NCI-H1105 treated with DMSO at 0.1 percent for 48 hours (cell line): ENCODE data around the gene RPL37A.
"Not testable (repeated sequence)": the region's sequence is repeated elsewhere in the genome, so short reads cannot be mapped to it uniquely, and the experiment has no call there.

Experiments
- DNase-seq: peaks from one replicate; lab custom pipeline; 2025; lab: John Stamatoyannopoulos, UW

RPL37A gene

GRCh38 chr2:216517447-216518225 lies 19.0 kb downstream of the RPL37A start:
- no peak for DNase-seq

DNA sequence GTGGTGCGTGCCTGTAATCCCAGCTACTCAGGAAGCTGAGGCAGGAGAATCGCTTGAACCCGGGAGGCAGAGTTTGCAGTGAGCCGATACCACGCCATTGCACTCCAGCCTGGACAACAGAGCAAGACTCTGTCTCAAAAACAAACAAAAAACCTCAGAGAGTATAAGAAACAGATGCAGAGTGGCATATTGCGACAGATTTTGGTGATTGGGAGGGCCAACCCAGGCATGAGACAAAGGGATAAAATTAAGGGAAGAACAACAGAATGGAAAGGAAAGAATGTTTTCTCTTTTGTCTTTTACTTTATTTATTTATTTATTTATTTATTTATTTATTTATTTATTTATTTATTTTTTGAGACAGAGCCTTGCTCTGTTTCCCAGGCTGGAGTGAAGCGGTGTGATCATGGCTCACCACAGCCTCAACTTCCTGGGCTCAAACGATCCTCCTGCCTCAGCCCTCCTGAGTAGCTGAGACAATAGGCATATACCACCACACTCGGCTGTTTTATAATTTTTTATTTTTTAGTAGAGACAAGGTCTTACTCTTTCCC lies 20.0 kb downstream of the RPL37A start:
- DNase-seq = not testable (repeated sequence)

- DNase-seq = peak; percentile 67
These were observed 20.6 kb downstream of the RPL37A start for GRCh38 chr2:216519154-216519762.

- DNase-seq = no peak
These were observed 21.5 kb downstream of the RPL37A start for GRCh38 chr2:216520112-216520511.

- DNase-seq = no peak
These were observed 24.4 kb downstream of the RPL37A start for GRCh38 chr2:216522892-216523502.

- DNase-seq = no peak
These were observed 27.3 kb downstream of the RPL37A start for GRCh38 chr2:216525972-216526371.

GRCh38 chr2:216526939-216527338 lies 28.3 kb downstream of the RPL37A start:
- no peak for DNase-seq

- DNase-seq = no peak
These were observed 29.0 kb downstream of the RPL37A start for GRCh38 chr2:216527600-216527999.

GRCh38 chr2:216532562-216532961 lies 33.9 kb downstream of the RPL37A start:
- DNase-seq = no peak

- DNase-seq = no peak
These were observed 35.0 kb downstream of the RPL37A start for GRCh38 chr2:216533609-216534008.

GRCh38 chr2:216534809-216535208 lies 36.2 kb downstream of the RPL37A start:
- DNase-seq = no peak

DNA sequence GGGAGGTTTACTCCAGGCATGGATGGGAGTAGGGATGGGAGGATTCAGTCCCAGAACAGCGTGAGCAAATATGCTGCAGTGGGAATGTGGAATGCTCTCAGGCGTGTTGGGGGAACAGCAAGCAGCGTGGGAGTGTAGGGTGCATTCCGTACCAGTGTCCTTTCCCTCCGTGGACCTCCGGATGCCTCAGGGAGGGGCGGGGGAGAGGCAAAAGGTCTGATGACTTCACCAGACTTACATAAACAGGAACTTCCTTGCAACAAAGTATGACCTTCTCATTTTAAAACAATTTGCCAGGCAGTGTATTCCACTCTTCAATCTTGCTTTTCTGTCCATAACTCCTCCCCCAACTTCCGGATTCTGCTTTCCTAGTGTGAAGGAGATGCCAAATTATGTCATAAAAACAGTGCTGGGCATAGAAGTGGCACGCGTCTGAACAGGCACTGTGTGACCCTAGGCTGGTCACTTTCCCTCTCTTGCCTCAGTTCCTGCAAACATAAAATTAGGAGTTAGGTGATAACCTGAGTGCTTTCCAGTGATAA lies 36.9 kb downstream of the RPL37A start:
- no peak for DNase-seq

DNA sequence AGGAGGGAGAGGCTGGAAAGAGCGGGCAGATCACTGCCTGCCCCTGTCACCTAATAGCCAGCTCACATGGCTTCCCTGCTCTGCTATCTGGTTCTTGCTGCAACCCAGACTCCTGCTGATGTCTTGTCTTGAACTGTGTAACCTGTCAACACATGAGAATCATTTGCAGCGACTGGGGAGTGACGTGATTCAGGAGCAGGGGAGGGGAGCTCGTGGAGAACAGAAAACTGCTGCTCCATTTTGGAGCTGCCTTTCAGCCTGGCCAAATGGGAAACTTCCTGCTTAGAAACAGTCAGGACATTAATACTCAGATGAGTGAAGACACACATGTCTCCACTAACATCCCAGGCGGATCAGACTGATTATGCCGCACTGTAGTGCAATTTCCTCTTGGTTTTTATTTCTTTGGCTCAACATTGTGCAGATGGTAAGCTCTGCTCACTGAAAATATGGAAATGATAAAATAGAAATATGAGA lies 38.1 kb downstream of the RPL37A start:
- DNase-seq = no peak

- no peak for DNase-seq
These were observed 38.7 kb downstream of the RPL37A start for GRCh38 chr2:216537366-216537765.

- no peak for DNase-seq
These were observed 39.9 kb downstream of the RPL37A start for GRCh38 chr2:216538538-216538937.

DNA sequence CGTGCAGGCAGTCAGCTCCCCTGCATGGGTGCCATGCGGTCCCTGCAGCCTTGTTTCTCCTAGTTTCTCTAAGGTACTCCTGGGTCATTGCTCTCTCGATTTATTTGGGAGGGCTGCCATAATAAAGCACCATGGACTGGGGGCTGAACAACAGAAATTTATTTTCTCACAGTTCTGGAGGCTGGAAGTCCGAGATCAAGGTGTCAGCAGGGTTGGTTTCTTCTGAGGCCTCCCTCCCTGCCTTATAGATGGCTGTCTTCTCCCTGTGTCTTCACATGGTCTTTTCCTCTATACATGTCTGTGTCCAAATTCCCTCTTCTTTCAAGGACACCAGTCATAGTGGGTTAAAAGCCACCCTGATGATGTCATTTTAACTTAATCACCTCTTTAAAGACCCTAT lies 40.5 kb downstream of the RPL37A start:
- no peak for DNase-seq

GRCh38 chr2:216539791-216540241 lies 41.2 kb downstream of the RPL37A start:
- DNase-seq = peak; percentile 62

GRCh38 chr2:216540920-216541319 lies 42.3 kb downstream of the RPL37A start:
- DNase-seq = no peak

DNA sequence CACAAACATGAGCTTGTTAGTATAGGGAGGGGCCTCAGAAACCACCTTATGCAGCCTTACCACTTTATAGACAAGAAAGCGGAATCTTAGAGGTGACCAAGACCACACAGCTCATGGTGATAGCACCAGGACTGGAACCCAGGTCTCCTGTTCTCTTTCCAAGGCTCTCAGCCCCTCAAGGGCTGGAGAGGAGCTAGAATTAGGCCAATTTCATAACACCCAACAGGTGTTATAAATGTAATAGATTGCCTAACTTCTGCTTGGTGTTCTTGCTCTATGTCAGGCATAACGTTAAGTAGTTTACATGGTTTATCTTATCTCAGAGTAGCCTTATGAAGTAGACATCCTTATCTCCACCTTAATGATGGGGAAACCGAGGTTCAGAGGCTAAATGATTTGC lies 42.9 kb downstream of the RPL37A start:
- no peak for DNase-seq

- no peak for DNase-seq
These were observed 46.7 kb downstream of the RPL37A start for GRCh38 chr2:216545359-216545758.

- no peak for DNase-seq
These were observed 47.6 kb downstream of the RPL37A start for GRCh38 chr2:216546241-216546640.

GRCh38 chr2:216546641-216547403 lies 48.2 kb downstream of the RPL37A start:
- no peak for DNase-seq
